NCI-H345 treated with DMSO at 0.1 percent for 48 hours (cell line): ENCODE results near the gene RPS19BP1.
"Not testable (repeated sequence)": the region's sequence is repeated elsewhere in the genome, so short reads cannot be mapped to it uniquely, and the experiment has no call there.

Experiments used
- DNase-seq: peaks from one replicate; lab custom pipeline; 2025; ENCODE audit not compliant: unreplicated experiment; lab: John Stamatoyannopoulos, UW

RPS19BP1 gene

DNA sequence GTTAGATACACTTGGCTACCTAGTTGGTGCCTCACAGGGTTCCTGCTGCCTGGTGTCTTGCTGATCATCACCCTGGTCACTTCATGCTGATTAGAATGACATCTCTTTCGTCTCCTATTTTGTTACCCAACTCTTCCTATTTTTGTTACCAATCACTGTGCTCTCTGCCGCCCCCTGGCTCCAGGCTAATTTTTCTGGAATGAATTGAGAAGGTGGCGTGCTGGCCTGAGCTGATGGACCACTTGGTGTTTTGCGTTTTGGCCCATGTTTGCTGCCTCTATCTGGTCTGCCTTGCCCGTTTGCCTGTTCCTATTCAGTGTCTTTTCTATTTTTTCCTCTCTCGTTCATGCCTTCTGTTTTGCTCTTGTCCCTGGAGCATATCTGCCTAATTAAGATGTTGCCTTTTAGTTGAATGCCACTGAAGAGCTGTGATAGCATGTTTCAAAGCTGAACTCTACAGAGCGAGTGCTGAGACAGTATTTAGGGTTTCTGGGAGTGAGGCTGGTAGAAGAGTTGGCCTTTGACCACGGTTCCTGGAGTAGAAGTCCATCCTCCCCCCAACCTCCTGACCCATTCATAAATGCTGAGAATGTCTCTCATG is 18.1 kb downstream of the RPS19BP1 start:
- no peak for DNase-seq

DNA sequence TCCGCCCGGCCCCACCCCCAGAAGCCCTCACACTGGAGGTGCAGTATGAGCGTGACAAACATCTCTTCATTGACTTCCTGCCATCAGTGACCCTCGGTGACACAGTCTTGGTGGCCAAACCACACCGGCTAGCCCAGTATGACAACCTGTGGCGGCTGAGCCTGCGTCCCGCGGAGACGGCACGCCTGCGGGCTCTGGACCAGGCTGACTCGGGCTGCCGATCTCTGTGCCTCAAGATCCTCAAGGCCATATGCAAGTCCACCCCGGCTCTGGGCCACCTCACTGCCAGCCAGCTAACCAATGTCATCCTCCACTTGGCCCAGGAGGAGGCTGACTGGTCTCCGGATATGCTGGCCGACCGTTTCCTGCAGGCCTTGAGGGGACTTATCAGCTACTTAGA is 18.8 kb downstream of the RPS19BP1 start:
- DNase-seq = no peak

DNA sequence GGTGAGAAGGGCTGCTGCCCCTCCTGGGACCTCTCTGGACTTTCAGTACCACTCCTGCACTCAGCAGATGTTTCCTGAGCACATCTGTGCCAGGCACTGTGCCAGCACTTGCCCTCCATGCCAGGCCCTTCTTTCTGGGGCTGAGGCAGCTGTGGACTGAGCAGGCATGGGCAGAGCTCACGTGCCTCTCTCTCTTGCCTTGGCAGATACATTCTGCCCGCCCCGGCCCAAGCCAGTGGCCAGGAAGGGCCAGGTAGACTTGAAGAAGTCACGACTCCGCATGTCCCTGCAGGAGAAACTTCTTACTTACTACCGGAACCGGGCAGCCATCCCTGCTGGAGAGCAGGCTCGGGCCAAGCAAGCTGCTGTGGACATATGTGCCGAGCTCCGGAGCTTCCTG is 20.5 kb downstream of the RPS19BP1 start:
- DNase-seq = no peak

DNA sequence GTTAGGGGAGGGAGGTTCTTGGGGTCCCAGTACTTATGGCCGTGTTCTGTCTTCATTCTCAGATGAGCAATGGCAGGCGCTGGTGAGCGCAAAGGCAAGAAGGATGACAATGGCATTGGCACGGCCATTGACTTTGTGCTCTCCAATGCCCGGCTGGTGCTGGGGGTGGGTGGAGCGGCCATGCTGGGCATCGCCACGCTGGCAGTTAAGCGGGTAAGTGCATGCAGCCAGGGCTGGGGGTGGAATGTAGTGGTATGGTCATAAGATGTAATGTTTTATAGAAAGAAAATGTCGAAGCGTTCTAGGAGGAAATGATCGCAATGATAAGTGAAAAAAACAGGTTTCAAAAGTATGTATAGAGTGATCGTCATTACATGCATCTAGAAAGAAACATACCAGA is 21.3 kb downstream of the RPS19BP1 start:
- no peak for DNase-seq

DNA sequence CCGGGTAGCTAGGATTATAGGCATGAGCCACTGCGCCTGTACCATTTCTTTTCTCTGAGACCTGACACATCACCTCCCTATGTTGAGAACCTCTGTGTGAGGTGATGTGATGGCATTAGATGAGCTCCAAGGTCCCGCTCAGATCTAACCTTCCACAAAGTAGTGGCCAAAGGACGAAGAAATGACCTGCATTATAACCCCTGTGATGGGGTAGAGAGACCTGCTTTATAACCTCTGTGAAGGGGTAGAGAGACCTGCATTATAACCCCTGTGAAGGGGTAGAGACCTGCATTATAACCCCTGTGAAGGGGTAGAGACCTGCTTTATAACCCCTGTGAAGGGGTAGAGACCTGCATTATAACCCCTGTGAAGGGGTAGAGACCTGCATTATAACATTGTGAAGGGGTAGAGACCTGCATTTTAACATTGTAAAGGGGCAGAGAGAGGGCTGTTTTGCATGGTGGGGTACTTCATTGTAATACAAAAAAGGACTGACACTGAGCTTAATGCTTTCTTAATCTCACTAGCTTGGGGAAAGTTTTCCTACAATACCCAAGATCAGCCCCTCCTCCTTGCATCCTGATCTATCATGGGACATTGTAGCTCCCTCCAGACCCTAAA is 21.9 kb downstream of the RPS19BP1 start:
- no peak for DNase-seq

DNA sequence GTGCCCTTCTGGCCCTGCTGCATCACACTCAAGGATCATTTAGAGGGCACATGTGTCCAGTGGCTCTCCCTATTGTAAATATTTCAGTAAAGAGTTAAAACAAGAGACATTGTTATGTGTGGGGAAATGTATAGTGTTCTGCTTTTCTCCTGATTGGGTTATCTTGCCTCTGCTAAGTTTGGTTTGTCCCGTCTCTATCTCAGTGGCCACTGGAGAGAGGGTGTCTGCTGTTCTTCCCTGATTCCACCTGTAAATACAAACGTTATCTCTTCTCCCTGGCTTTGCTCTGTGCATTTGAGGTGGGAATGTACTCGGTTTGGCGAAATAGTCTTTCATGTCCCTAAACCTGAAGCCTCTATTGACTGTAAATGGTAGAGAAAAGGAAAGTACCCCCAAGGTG is 24.2 kb downstream of the RPS19BP1 start:
- DNase-seq = no peak

DNA sequence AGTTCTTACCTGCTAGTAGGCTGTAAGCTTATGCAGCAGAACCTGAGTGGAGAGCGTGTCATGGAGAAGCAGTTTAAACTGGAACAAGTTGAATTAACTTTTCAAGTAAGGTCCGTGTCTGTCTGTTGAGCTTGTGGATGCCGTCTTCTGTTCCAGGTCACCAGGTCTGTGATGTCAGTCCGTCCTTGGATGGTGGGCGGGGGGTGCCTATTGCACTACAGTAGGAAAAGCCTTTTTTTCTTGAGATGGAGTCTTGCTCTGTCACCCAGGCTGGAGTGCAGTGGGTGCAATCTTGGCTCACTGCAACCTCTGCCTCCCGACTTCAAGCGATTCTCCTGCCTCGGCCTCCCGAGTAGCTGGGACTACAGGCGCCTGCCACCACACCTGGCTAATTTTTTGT is 25.5 kb downstream of the RPS19BP1 start:
- not testable (repeated sequence) for DNase-seq

DNA sequence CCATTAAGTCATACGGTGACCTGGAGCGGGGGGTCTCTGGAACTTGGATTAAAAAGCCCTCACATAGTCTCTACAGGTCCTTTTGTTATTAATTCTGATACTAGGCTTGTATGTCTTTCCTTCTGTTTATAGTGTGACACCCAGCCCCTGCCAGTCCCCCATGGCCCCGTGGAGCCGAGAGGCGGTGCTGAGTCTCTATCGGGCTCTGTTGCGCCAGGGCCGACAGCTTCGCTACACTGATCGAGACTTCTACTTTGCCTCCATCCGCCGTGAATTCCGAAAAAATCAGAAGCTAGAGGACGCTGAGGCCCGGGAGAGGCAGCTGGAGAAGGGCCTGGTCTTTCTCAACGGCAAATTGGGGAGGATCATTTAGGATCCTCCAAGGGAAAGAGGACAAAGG is 28.5 kb downstream of the RPS19BP1 start:
- DNase-seq = no peak

DNA sequence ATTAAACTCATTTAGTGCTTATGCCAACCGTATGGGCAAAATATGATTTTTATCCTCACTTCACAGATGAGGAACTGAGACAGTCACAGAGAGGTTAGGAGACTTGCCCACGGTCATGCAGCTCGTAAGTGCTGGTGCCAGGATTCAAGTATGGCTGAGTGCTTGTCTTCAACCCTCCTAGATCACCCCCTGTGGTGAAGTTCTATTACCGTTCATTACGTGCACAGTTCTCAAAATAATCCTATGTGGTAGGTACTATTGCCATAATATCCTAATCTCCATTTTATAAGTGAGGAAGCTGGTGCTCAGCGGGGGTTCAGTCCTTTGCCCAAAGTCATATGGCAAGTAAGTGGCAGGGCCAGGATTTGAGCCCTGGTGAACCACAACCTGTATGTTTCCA is 28.9 kb downstream of the RPS19BP1 start:
- no peak for DNase-seq

DNA sequence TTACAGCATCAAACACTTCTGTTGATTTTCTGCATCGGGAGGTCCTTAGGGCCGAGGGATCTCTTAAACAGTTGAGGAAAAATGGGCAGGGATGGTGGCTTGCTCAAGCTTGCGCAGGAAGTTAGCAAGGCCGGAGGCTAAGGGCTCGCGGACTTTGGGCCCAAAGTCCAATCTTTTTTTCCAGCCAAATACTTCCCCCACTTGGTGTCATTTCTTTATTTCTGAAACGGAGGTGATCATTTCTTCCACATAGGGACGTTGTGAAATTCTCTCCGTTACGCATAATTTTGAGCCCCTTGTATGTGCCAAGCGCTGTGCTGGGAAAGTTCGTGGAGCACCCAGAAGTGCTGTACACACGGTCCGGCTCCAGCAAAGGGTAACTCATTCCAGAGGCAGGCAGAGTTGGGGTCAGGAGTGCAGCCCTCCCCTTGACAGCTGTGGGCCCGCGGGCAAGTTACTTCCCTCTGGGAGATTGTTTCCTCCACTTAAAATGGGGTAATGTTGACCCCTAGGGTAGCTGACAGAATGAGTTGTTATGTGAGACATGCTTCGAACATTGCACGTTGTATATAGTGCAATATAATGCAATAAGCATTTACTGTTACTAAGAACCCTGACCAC is 29.6 kb downstream of the RPS19BP1 start:
- DNase-seq = no peak

DNA sequence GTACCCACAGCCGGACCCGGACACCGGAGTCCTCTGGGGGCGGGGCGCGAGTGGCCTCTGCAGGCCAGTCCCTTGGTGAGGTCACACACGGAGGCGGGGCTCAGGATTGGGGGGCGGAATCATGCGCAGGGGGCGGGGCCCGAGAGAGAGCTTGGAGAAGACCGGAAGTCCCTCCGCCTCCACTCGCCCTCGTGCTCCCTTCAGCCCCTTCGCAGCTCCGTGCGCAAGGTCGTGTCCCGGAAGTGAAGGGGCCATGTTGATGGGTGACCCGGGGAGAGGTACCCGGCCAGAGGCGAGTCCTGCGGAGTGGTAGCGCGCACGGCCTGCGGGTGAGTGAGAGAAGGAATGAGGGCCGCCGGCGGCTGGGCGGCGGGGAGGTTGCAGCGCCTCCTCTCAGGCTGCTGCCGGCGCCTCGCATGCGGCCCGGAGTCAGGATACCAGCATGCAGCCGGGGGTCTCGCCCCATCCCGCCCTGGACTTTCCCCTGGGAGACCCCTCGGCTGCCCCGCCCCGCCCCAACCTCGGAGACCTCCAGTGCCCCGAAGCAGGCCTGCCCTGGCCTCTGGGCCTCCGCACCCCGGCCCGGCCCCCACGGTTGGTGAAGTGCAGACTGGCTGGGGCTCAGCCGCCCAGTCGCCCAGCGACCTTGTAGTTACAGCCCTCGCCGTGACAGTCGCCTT is 30.3 kb downstream of the RPS19BP1 start, which contains the start of gene MIEF1:
Gene MIEF1, plus strand, starts transcription at position 182 of the 680 bp plus-strand sequence. CDS start 9,005 bp downstream, outside the sequence.
- peak; percentile 64 for DNase-seq

DNA sequence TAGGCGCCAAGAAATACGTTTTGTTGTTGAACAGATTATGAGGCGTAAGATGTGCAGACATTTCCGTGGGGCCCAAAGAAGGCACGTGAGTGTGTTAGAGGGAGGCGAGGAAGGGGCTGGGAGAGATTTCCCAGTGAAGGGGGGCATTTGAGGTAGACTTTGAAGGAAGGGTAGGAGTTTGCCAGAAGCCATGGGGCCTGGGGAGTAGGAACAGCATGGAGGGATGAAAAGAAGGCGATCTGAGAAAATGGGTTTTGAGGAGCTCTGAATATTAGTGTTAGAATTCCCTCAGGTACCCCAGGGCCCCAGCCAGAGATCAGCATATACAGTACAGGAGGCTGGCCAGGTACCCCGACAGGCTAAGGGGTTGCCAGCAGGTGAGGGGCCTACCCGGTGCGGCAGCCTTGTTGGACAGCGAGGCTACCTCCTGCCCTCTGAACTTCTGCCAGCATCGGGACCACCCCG is 30.9 kb downstream of the RPS19BP1 start:
- no peak for DNase-seq

DNA sequence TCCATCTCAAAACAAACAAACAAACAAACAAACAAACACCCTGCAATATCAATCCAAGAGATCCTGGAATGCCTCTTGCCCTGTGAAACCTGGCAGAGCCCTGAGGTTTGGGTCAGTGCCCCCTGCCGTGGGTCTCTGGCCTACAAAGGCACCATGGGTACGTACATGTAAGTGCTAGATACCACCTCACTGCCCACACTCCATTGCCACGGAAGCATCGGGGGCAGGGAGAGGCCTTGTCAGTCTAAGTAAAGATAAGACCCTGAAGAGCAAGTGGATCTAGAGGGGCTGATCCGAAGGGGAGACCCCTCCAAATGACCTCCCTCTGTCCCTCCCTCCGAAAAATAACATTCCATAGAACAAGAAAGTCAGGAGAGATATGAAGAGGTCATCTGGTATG is 32.4 kb downstream of the RPS19BP1 start:
- DNase-seq = no peak

DNA sequence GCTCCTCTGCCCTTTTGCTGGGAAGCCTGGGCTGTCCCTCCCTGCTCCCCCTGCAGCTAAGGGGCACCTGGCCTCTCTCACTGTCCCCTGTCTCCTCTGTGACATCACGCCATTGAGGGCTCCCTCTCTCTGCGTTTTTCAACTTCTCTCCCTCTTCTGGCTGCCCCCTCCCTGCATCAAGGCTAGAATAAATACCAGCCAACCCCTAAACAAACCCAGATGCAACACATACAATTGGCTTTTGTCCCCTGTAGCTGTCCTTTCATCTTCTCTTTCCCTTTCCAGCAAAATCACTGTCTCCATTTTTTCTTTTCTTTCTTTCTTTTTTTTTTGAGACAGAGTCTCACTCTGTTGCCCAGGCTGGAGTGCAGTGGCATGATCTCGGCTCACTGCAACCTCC is 33.7 kb downstream of the RPS19BP1 start:
- DNase-seq = no peak

DNA sequence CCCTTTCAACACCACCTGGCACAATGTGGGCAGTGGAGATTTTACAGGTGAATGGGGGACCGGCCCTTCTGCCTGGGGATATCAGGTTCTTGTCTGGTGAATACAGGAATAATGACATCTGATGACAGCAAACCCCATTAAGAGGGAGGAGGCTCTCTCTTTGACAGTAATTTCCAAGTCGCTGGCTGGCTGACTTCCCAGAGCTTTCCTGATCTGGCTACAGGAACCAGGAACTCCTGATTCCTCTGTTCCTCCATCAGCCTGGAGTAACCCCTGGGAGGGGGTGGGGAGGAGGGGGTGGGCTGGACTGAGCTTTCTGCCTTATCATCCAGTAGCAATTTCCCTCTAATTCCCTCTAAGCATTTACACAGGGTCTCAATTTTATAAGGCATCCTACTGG is 34.2 kb downstream of the RPS19BP1 start:
- peak; percentile 15 for DNase-seq

DNA sequence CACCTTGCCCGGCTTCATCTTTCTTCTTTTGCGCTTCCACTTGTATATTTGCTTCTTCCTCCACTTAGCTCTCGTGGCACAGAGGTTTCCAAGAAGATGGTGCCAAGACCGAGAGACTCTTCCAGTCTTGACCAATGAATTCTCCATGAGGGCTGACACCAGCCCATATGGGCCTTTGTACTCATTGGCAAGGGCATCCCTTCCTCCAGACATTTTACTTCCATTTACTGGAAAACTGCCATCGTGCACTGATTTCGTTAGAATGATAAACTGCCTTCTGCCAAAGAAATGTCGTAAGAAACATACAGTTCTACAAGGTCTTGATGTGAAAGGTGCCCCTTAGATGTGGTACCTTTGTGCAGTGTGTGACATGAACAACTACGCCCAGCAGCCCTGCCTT is 35.1 kb downstream of the RPS19BP1 start:
- no peak for DNase-seq

DNA sequence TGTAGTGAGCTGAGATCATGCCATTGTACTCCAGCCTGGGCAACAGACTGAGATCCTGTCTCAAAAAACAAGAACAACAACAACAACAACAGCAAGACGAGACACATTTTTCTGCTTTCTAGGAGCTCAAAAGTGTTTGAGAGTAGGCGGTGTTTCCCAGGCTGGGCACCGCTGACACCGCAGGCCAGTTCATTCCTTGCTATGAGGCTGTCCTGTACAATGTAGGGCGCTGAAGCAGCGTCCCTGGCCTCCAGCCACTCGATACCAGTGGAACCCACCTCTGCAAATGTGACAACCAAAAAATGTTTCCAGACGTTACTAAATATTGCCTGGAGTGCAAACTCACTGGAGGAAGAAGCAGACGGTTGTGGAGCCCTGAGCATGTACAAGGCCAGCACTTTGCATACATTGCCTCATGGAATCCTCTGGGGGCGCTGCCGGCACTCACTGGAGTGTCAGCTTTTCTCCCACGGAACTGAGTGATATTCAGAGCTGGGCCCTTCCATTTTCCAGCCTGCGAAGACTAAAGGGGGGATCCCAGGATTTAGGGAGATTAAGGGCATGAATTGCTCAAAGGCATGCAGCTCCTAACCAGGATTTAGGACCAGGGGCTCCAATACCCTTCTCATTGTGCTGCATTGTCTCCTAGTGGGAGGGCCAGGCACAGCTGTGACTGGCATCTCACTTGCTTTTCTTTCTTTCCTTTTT is 36.3 kb downstream of the RPS19BP1 start:
- no peak for DNase-seq

DNA sequence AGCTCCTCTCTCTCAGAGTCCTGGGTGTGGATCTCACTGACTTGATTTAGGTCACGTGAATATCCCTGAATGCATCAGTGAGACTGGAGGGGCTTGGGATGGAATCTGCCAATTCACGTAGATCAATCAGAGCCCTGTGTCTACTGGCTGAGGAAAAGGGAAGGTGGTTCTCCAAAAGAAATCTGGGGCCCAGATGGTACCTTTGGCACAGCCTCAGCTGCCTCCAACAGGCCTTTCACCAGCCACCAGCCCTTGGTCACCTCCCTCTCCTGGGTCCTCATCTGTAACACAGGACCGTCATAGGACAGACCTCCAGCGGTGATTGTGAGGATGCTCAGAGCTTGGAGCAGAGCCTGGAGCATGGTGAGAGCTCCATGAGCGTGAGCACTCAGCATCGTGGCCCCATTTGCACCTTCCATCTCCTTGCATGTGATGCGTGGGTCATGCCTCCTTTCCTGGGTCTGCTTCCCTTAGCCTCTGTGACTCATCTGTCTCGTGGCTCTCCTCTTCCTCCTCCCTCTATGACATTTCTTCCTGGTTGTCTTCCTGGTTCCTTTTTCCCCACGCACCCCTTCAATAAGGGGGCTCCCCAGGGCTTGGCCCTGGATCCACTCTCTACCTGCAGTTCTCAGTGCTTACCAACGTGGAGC is 38.0 kb downstream of the RPS19BP1 start:
- no peak for DNase-seq

DNA sequence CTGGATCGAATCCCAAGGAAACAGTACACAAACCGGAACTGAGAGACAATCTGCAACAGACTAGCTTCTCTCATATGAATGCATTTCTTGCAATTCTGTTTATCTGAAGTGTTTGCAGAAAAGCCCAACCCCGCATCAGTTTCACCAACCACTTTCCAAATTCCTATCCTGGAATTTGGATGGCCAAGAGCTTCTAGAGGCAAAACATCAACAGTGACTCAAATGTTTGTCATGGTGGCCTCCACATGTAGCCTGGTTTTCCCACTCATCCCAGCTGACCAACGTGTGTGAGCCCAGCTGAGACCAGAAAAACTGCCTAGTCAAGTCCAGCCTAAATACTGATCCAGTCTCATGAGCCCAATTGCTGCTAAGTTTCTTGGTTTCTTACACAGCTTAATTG is 38.8 kb downstream of the RPS19BP1 start:
- no peak for DNase-seq

DNA sequence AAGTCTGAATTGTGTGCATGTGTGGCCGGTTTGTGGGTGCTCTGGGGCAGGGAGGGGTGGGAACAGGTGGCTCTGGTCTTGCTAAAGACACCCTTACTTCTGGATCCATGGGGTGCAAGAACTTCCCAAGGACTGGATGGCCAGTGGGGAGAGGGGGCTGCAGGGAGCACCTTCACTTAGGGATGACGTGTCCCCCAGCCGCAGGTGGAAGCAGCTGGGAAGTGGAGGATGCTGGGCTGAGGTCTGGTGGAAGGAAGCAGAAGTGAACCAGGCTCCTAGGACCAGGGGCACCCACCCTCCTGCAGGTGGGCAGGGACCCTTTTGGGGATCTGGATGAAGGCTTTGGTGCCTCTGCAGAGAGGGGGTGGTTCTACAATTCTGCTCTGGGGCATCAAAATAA is 40.4 kb downstream of the RPS19BP1 start:
- no peak for DNase-seq

DNA sequence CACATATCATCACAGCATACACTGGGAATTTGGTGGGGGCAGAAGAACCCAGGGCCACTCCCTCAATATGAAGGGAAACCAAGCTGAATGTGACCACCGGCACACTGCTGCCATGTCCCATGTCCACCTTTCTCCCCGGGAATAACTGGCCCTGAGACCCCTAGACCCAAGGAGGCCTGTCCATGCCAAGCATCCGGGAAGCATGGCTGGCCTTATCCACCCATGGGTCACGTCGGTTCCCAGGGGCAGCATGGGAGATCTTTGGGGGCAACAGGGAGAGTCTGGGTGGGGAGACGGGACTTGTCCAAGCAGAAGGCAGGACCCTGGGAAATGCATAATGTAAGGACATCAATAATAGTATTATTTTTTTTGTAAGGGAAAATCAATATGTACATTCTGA is 40.9 kb downstream of the RPS19BP1 start:
- DNase-seq = no peak
